Astrocyte (in vitro differentiated cells and primary cell): ENCODE measurements around the gene TEX14.

Experiments used
- CTCF ChIP-seq: IDR thresholded peaks from 2 replicates; pipeline ENCODE4 v1.5.1; 2011; ENCODE audit warnings: low read depth, mild to moderate bottlenecking, inconsistent platforms, low read length, moderate library complexity; ENCODE audit not compliant: insufficient read depth
- EZH2 ChIP-seq: IDR thresholded peaks from 2 replicates; pipeline ENCODE4 v1.6.1; 2012; ENCODE audit warnings: mild to moderate bottlenecking, low read length, inconsistent platforms; ENCODE audit not compliant: insufficient read depth

DNA sequence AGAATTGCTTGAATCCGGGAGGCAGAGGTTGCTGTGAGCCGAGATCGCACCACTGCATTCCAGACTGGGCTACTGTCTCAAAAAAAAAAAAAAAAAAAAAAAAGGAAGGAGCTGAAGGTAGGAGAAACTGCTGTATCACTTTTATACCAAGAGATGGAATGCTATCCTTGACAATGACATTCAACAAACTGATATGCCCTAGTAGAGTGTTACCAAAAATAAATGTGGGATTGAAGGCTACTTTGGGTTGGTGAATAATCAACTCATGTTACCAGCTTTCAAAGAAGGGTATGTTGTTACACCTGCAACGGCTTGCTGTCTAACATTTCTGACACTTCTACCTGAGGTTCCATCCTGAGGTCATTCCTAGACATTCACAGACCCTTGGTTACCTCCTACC is 84.9 kb downstream of the TEX14 start:
- TF ChIP-seq CTCF (no peak), EZH2 (no peak)
